GM21360 (cell line): ENCODE data around the gene JCHAIN.
"Not testable (repeated sequence)": the region's sequence is repeated elsewhere in the genome, so short reads cannot be mapped to it uniquely, and the experiment has no call there.

Experiments
- ATAC-seq: cut with Tn5 transposase; IDR thresholded peaks from one replicate; pipeline ENCODE4 v1.9.1; 2021; ENCODE audit warnings: mild to moderate bottlenecking, moderate library complexity; ENCODE audit not compliant: unreplicated experiment

JCHAIN gene

GRCh38 chr4:70691661-70692060 is 25.4 kb upstream of the JCHAIN start:
- ATAC-seq, result no peak

GRCh38 chr4:70688795-70689231 is 22.5 kb upstream of the JCHAIN start:
- no peak for ATAC-seq

DNA sequence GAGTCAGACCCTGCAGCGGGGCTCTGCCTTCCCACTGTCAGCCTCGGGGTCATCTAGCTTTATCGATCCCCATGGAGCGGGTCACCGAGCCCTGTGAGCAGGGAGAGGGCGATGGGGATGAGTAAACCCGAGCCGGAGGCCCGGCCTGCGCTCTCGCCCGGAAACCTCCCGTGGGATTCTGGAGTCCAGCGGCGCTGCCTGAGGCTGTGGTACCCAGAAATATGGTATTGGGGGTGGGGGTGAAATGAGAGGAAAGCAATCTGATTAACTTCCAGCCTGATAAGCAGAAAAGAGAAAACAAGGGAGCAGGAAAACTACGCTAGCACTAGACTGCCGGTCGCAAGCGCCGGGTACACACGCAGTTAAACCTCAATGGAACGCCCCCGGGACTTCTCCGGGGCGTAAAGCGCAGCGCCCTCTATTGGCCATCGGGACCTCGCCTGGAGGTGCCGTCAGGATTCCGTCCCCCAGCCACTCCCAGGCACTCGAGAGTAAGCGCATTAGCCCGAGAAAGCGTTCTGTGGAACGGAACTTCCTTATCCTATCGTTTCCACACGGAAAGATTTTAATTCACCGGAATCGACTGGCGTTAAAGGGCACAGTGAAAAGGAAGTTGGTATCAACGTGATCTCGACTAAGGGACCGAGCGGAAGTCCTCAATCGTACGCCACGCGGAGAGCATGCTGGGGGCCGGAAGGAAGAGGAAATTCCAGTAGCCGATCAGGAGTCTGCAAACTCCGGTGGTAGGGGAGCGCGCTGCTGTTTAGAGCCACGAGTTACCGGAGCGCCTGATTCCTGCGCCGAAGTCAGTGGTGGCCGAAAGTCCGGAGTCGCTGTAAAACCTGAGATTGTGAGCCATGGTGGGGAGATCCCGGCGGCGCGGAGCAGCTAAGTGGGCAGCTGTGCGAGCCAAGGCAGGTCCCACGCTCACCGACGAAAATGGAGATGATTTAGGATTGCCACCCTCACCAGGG is 21.8 kb upstream of the JCHAIN start, which contains the start of gene UTP3:
Gene UTP3, plus strand, starts transcription at position 712 of the 974 bp plus-strand sequence. Its CDS starts 146 bp downstream, at position 858.
- peak; percentile 93 for ATAC-seq

DNA sequence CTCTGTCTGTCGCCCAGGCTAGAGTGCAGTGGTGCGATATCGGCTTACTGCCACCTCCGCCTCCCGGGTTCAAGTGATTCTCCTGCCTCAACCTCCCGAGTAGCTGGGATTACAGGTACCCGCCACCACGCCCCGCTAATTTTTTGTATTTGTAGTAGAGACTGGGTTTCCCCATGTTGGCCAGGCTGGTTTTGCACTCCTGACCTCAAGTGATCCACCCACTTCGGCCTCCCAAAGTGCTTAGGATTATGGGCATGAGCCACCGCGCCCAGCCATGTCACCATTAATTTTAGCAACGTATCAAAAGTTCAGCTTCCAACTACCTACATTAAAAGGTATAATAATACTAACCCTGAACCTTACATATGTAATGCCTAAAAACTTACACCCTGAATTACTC is 21.1 kb upstream of the JCHAIN start:
- peak; percentile 7 for ATAC-seq

- not testable (repeated sequence) for ATAC-seq
These were observed 15.8 kb upstream of the JCHAIN start for GRCh38 chr4:70682142-70682541.

- ATAC-seq, result no peak
These were observed 15.4 kb upstream of the JCHAIN start for GRCh38 chr4:70681704-70682103.

DNA sequence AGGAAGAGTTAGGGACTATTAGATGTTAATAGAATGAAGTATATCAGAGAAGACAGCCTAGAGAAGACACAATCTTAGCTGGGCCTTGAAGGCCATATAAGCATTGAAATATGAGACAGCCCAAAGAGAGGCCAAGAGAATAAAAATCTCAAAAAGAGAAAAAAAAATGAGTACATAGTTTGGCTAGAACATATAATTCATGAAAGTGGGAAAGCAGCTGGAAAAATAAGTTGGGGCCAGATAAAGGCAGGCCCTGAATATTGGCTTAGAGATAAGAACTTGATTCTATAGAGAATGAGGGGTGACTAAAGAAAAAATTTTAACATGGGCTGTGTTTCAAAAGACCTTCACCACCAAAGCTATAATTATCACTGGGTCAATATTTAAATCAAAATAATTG is 14.6 kb upstream of the JCHAIN start:
- no peak for ATAC-seq

DNA sequence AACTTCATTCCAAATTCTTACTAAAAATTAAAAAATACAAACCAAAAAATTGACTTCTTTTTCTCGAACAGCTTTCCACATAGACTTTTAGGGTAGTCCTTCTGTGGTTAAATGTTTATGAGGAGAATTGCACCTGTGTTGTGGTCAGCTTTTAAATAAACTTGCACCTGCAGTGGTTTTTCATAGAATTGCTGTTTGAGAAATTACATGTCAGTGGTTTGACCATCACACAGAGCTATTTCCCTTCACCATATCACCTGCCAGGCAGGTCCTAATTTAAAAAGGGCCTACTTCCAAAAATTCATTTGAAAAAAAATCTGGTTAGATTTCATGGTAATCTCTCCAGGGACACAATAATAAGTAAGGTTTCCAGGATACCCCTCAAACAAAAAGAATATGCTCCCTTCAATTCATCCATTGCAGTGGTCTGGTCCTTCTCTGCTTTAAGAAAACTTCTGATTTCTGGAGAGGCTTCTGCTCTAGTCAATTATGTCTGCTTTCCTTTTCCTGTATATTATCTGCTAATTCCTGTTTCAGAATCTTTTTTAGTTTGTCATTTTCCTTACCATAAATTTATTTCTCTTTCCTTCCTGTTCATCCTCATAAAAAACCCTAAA is 12.2 kb upstream of the JCHAIN start:
- ATAC-seq, result peak; percentile 64

- ATAC-seq, result no peak
These were observed 10.3 kb upstream of the JCHAIN start for GRCh38 chr4:70676554-70677090.

DNA sequence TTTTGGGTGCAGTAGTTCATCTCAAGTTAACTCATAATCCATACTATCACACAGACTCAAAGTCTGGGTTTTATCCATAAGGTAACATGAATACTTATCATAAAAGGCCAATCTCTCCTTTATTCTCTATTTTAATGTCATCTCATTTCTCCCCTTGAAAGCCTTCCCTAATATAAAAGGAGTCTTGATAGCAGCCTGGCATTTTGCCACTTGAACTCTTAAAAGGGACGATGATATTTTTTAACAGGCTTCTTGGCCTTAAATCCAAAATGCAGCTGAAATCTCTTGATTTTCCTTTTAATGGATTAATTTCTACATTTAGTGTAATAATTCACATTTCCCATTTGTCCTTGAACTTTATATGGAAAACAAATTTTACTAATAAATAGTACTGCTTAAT is 8.4 kb upstream of the JCHAIN start:
- no peak for ATAC-seq

- no peak for ATAC-seq
These were observed 7.9 kb upstream of the JCHAIN start for GRCh38 chr4:70674191-70674590.

GRCh38 chr4:70671091-70671490 is 4.8 kb upstream of the JCHAIN start:
- ATAC-seq, result no peak

DNA sequence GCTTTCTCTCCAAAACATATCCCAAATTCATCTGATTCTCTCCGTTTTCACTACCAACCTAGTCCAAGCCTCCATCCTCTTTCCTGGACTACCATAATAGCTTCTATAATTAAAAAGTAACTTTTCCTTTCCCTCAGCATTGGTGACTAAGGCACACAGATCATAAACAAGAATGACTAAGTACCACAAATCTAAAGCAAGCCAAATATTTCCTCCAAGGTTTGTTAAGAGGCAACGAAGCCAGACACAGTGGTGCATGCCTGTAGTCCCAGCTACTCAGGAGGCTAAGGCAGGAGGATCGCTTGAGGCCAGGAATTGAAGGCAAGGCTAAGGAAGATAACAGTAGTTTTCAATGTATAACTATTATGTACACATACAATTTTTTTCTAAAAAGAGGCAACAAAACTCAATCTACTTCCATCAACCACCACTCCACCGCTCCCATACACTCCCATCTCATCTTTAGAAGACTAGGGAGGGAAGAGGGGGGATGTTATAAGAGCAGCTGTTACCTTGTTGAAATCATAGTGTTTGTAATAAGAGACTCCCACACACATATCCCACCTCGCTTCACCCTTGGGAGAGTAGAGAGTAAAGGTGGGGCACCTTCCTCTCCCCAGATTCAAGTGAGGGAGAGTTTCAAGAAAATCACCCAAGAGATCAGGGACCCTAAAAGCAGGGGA is 4.2 kb upstream of the JCHAIN start:
- ATAC-seq, result no peak

- ATAC-seq, result no peak
These were observed 1.6 kb upstream of the JCHAIN start for GRCh38 chr4:70667740-70668535.

DNA sequence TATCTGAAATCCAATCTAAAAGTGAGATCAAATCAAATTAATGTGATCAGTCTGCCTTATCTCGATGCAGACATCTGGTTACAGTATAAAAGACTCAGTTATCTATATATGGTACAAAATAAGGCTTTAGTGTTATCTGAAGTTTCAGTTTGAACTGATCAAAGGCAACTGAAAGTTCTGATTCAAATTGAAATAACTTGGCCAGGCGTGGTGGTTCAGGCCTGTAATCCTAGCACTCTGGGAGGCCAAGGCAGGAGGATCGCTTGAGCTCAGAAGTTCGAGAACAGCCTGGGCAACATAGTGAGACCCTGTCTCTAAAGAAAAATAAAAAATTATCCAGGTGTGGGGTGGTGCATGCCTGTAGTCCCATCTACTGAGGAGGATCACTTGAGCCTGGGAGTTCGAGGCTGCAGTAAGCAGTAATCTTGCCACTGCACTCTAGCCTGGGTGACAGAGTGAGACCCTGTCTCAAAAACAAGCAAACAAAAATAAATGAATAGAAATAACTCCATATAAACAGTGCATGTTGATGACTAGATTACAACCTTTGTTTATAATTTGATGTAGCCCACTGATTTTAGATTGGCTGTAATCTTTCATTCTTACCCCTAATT is 4.9 kb downstream of the JCHAIN start:
- peak; percentile 84 for ATAC-seq

DNA sequence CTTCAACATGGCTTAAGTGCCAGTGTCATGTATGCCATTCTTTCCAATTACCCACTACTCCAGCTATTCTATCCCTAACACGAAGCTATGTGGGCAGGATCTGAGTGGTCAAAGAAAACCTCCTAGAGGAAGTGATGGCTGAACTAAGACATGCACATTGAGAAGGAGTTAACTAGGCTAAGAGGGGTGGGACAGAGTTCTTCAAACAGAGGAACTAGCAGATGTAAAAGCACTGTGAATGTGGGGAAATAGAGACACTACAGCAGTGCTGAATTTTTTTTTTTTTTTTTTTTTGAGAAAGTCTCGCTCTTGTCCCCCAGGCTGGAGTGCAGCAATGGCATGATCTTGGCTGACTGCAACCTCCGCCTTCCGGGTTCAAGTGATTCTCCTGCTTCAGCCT is 6.2 kb downstream of the JCHAIN start:
- ATAC-seq, result no peak

DNA sequence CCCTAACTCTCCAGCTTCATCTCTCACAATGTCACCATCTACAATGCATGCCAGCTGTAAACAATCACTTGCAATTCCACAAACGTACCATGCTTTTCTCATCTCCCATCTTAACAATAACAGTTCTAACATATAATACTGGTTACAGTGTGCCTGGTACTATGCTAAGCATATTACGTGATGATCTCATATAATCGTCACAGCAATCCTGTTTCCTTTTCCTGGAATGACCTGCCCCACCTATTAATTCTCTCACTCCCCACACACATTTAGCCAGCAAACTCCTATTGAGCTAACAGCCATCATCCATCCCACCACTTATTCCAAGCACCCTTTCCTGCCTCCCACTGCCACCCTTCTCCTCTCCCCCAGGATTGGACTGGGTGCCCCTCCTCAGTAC is 7.9 kb downstream of the JCHAIN start:
- no peak for ATAC-seq

GRCh38 chr4:70657326-70657725 is 9.0 kb downstream of the JCHAIN start:
- no peak for ATAC-seq

- no peak for ATAC-seq
These were observed 11.7 kb downstream of the JCHAIN start for GRCh38 chr4:70654605-70655011.
